H1 (cell line): ENCODE data around the gene IQCH. TPM values are rescaled to one million over a fixed set of nuclear protein-coding genes. Genes with fewer than 3 reads are reported as not detected.

Experiments used
- CTCF ChIA-PET: fragments of 300-600 bp; sonication (Branson Sonifier 250); formaldehyde crosslinking; loops from one replicate; lab custom pipeline; 2021; ENCODE audit not compliant: partially characterized antibody; lab: Charles Lee
- POLR2A ChIA-PET: fragments of 300-600 bp; sonication (Branson Sonifier 250); formaldehyde crosslinking; loops from one replicate; lab custom pipeline; 2021; ENCODE audit warnings: inconsistent platforms; ENCODE audit not compliant: partially characterized antibody; lab: Charles Lee
- DNase-seq, 2 experiments: peaks; one replicate each; pipeline versions ENCODE4 v3.0.0 to v3.0.0-alpha.2; 2010 to 2022; ENCODE audit warnings: low spot score in 2 of 2, low read depth in 1 of 2, mixed read lengths in 1 of 2
- FAIRE-seq: peaks from 2 replicates; lab custom pipeline; 2011; peaks lifted over from hg19 to GRCh38; lab: Jason Lieb, UNC
- H2AFZ ChIP-seq: 2 replicates; pipeline ENCODE4 v1.8.1; 2012; ENCODE audit warnings: low read length, inconsistent platforms
- H2AK5ac ChIP-seq: 2 replicates; pipeline ENCODE4 v1.6.1; 2013; ENCODE audit warnings: low read depth, low read length
- H2BK120ac ChIP-seq: replicated peaks from 2 replicates; pipeline ENCODE3; 2013; ENCODE audit warnings: low read depth, low read length, inconsistent platforms
- H2BK12ac ChIP-seq: 2 replicates; pipeline ENCODE4 v1.6.1; 2013; ENCODE audit warnings: low read depth, low read length
- H2BK15ac ChIP-seq: 2 replicates; pipeline ENCODE4 v1.6.1; 2013; ENCODE audit warnings: low read length
- H2BK20ac ChIP-seq: 2 replicates; pipeline ENCODE4 v1.6.1; 2013; ENCODE audit warnings: low read length
- H2BK5ac ChIP-seq: 2 replicates; pipeline ENCODE4 v1.6.1; 2013; ENCODE audit warnings: low read depth, low read length
- H3K14ac ChIP-seq: 2 replicates; pipeline ENCODE4 v1.6.1; 2013; ENCODE audit warnings: inconsistent platforms; ENCODE audit not compliant: insufficient read length
- H3K18ac ChIP-seq: 2 replicates; pipeline ENCODE4 v1.6.1; 2013; ENCODE audit warnings: low read length; ENCODE audit errors: extremely low read depth
- H3K23ac ChIP-seq: 2 replicates; pipeline ENCODE4 v1.6.1; 2013; ENCODE audit warnings: inconsistent platforms; ENCODE audit not compliant: insufficient read length
- H3K23me2 ChIP-seq: 2 replicates; pipeline ENCODE4 v1.6.1; 2013; ENCODE audit warnings: low read depth, low read length
- H3K27ac ChIP-seq: 2 replicates; pipeline ENCODE4 v1.6.1; 2011; ENCODE audit warnings: low read depth, low read length, inconsistent platforms
- H3K27me3 ChIP-seq, 4 experiments: replicated peaks in 1 of 4; 1 replicate in 1 of 4; 2 replicates in 3 of 4; pipeline versions ENCODE4 v1.6.1 to v1.8.1; 2011 to 2013; ENCODE audit warnings: low read length in 3 of 4, mild to moderate bottlenecking in 3 of 4, inconsistent platforms in 2 of 4, mixed read lengths in 2 of 4, moderate library complexity in 1 of 4; ENCODE audit not compliant: control insufficient read depth in 3 of 4, insufficient read depth in 3 of 4; ENCODE audit errors: extremely low read depth in 1 of 4
- H3K36me3 ChIP-seq, 4 experiments: 2 replicates each; pipeline versions ENCODE4 v1.6.1 to v1.8.1; 2011 to 2013; ENCODE audit warnings: mild to moderate bottlenecking in 4 of 4, low read length in 3 of 4, moderate library complexity in 2 of 4, control low read depth in 1 of 4, inconsistent platforms in 1 of 4; ENCODE audit not compliant: insufficient read depth in 4 of 4, control insufficient read depth in 2 of 4
- H3K4ac ChIP-seq: replicated peaks from 2 replicates; pipeline ENCODE3; 2013; ENCODE audit warnings: low read length, low read depth, mixed read lengths, inconsistent platforms; ENCODE audit not compliant: insufficient read length
- H3K4me1 ChIP-seq, 4 experiments: replicated peaks in 1 of 4; 1 replicate in 1 of 4; 2 replicates in 3 of 4; pipeline versions ENCODE4 v1.6.1 to v1.8.1; 2011 to 2013; ENCODE audit warnings: low read length in 3 of 4, inconsistent platforms in 2 of 4, mixed read lengths in 1 of 4; ENCODE audit not compliant: insufficient read depth in 4 of 4, control insufficient read depth in 3 of 4
- H3K4me2 ChIP-seq, 2 experiments: 2 replicates each; pipeline versions ENCODE4 v1.6.1 to v1.8.1; 2011 to 2013; ENCODE audit warnings: low read depth in 2 of 2, low read length in 2 of 2, control low read depth in 1 of 2, inconsistent platforms in 1 of 2, mild to moderate bottlenecking in 1 of 2; ENCODE audit not compliant: insufficient read depth in 1 of 2
- H3K4me3 ChIP-seq, 4 experiments: fragments of 200-600, 300-600 bp in 1 of 4; sonication (generic), shearing (Covaris generic), sonication (Bioruptor Twin) in 1 of 4; 2 replicates each; pipeline versions ENCODE4 v1.5.1 to v1.8.1; 2011 to 2016; ENCODE audit warnings: low read length in 4 of 4, low read depth in 3 of 4, control low read depth in 2 of 4, inconsistent platforms in 2 of 4, mild to moderate bottlenecking in 2 of 4, mixed read lengths in 1 of 4, moderate library complexity in 1 of 4; ENCODE audit not compliant: insufficient read depth in 2 of 4; ENCODE audit errors: extremely low read depth in 1 of 4
- H3K56ac ChIP-seq: replicated peaks from 2 replicates; pipeline ENCODE3; 2013; ENCODE audit warnings: low read depth, mild to moderate bottlenecking, mixed read lengths, low read length, inconsistent platforms; ENCODE audit not compliant: insufficient read length
- H3K79me1 ChIP-seq: 2 replicates; pipeline ENCODE4 v1.6.1; 2013; ENCODE audit warnings: low read depth, low read length, control low read depth
- H3K79me2 ChIP-seq, 2 experiments: 2 replicates each; pipeline versions ENCODE4 v1.6.1 to v1.8.1; 2012 to 2013; ENCODE audit warnings: low read length in 2 of 2, mild to moderate bottlenecking in 2 of 2, inconsistent platforms in 1 of 2; ENCODE audit not compliant: insufficient read depth in 2 of 2, control insufficient read depth in 1 of 2
- H3K9ac ChIP-seq, 4 experiments: replicated peaks in 1 of 4; 1 replicate in 1 of 4; 2 replicates in 3 of 4; pipeline versions ENCODE4 v1.6.1 to v1.8.1; 2011 to 2013; ENCODE audit warnings: low read depth in 3 of 4, low read length in 3 of 4, control low read depth in 2 of 4, mild to moderate bottlenecking in 2 of 4, moderate library complexity in 2 of 4, inconsistent platforms in 1 of 4; ENCODE audit errors: extremely low read depth in 1 of 4
- H3K9me3 ChIP-seq, 2 experiments: 2 replicates each; pipeline versions ENCODE4 v1.6.1 to v1.8.1; 2012 to 2013; ENCODE audit warnings: mild to moderate bottlenecking in 2 of 2, moderate library complexity in 2 of 2, control low read depth in 1 of 2, inconsistent platforms in 1 of 2, low read depth in 1 of 2, low read length in 1 of 2, mixed read lengths in 1 of 2; ENCODE audit not compliant: insufficient read depth in 2 of 2
- H4K20me1 ChIP-seq, 2 experiments: replicated peaks in 1 of 2; 2 replicates each; pipeline versions ENCODE3 to v1.8.1; 2011 to 2013; ENCODE audit warnings: inconsistent platforms in 2 of 2, low read length in 2 of 2, mild to moderate bottlenecking in 1 of 2; ENCODE audit not compliant: insufficient read depth in 2 of 2, control insufficient read depth in 1 of 2
- H4K5ac ChIP-seq: 2 replicates; pipeline ENCODE4 v1.6.1; 2013; ENCODE audit warnings: low read length, low read depth, mixed read lengths, inconsistent platforms; ENCODE audit not compliant: insufficient read length
- H4K8ac ChIP-seq: 2 replicates; pipeline ENCODE4 v1.8.0; 2013; ENCODE audit warnings: mild to moderate bottlenecking, moderate library complexity, low read length, inconsistent platforms; ENCODE audit not compliant: insufficient read depth; ENCODE audit errors: extremely low read depth
- H4K91ac ChIP-seq: replicated peaks from 2 replicates; pipeline ENCODE3; 2013; ENCODE audit warnings: low read length, mixed read lengths, inconsistent platforms; ENCODE audit not compliant: insufficient read length
- BCL11A ChIP-seq, 2 experiments: IDR thresholded peaks; one replicate each; pipeline ENCODE4 v1.6.1; 2011; ENCODE audit warnings: low read depth in 2 of 2, low read length in 2 of 2, mild to moderate bottlenecking in 2 of 2
- BRCA1 ChIP-seq: IDR thresholded peaks from 2 replicates; pipeline ENCODE4 v1.6.1; 2012; ENCODE audit warnings: low read depth, low read length, improper control_type of control experiment
- CEBPB ChIP-seq: IDR thresholded peaks from 2 replicates; pipeline ENCODE4 v1.6.1; 2012; ENCODE audit warnings: low read depth, low read length
- EGR1 ChIP-seq: IDR thresholded peaks from 2 replicates; pipeline ENCODE4 v1.6.1; 2011; ENCODE audit warnings: low read depth, low read length, borderline replicate concordance
- HDAC2 ChIP-seq, 2 experiments: fragments of 300-600 bp in 1 of 2; sonication (generic) in 1 of 2; IDR thresholded peaks; 2 replicates each; pipeline ENCODE4 v1.6.1; 2011 to 2012; ENCODE audit warnings: low read depth in 2 of 2, low read length in 2 of 2, mild to moderate bottlenecking in 2 of 2, moderate library complexity in 2 of 2, borderline replicate concordance in 1 of 2, inconsistent platforms in 1 of 2
- JUN ChIP-seq: IDR thresholded peaks from 2 replicates; pipeline ENCODE4 v1.6.1; 2011; ENCODE audit warnings: low read depth, mild to moderate bottlenecking, improper control_type of control experiment, low read length
- JUND ChIP-seq: IDR thresholded peaks from 2 replicates; pipeline ENCODE4 v1.6.1; 2011; ENCODE audit warnings: mild to moderate bottlenecking, improper control_type of control experiment, low read length
- RAD21 ChIP-seq, 2 experiments: IDR thresholded peaks in 1 of 2; conservative IDR thresholded peaks in 1 of 2; 2 replicates each; pipeline ENCODE4 v1.6.1; 2011; ENCODE audit warnings: low read depth in 2 of 2, low read length in 2 of 2, improper control_type of control experiment in 1 of 2, inconsistent platforms in 1 of 2, mild to moderate bottlenecking in 1 of 2, moderate library complexity in 1 of 2
- RBBP5 ChIP-seq: IDR thresholded peaks from 2 replicates; pipeline ENCODE4 v1.7.1; 2012; ENCODE audit warnings: low read depth, mild to moderate bottlenecking, inconsistent platforms, low read length, moderate library complexity, borderline replicate concordance
- SIX5 ChIP-seq: IDR thresholded peaks from 2 replicates; pipeline ENCODE4 v1.6.1; 2011; ENCODE audit warnings: mild to moderate bottlenecking, low read depth, low read length
- SP4 ChIP-seq: IDR thresholded peaks from 2 replicates; pipeline ENCODE4 v1.6.1; 2012; ENCODE audit warnings: low read length, inconsistent platforms
- SUZ12 ChIP-seq: fragments of 200-600 bp; sonication (generic); IDR thresholded peaks from 2 replicates; pipeline ENCODE4 v1.6.1; 2012; ENCODE audit warnings: mild to moderate bottlenecking, inconsistent platforms, low read length, moderate library complexity, mixed read lengths
- TAF1 ChIP-seq: IDR thresholded peaks from 2 replicates; pipeline ENCODE4 v1.6.1; 2011; ENCODE audit warnings: mild to moderate bottlenecking, low read depth, low read length
- TCF12 ChIP-seq: IDR thresholded peaks from 2 replicates; pipeline ENCODE4 v1.6.1; 2011; ENCODE audit warnings: low read depth, mild to moderate bottlenecking, low read length
- YY1 ChIP-seq: IDR thresholded peaks from 2 replicates; pipeline ENCODE4 v1.6.1; 2011; ENCODE audit warnings: low read depth, mild to moderate bottlenecking, low read length
- WGBS, 2 experiments: shearing (Covaris generic) in 1 of 2; methylation state at CpG; one replicate each; pipeline versions ENCODE4 v1.1.6 to v1.1.7; 2013 to 2015; ENCODE audit warnings: low lambda C conversion rate in 2 of 2, mixed read lengths in 2 of 2, inconsistent platforms in 1 of 2, low coverage in 1 of 2, missing lambda C conversion rate in 1 of 2; ENCODE audit not compliant: insufficient replicate concordance in 2 of 2, insufficient coverage in 1 of 2, insufficient read length in 1 of 2; ENCODE audit errors: extremely low coverage in 1 of 2, missing lambda C conversion rate in 1 of 2; 5-methylcytosine and 5-hydroxymethylcytosine counted together
- polyA plus RNA-seq, 7 experiments: library from polyadenylated mRNA; depleted of rRNA in 3 of 7; stranded (reverse) in 5 of 7; unstranded in 2 of 7; fragments of >200 nt in 5 of 7; fragments of 200-250 nt in 2 of 7; gene quantifications; 1 replicate in 5 of 7; 2 replicates in 1 of 7; 4 replicates in 1 of 7; pipeline versions ENCODE4 v1.2.1 to v1.2.3, GENCODE V29; 2011 to 2013; ENCODE audit warnings: missing spikeins in 2 of 7, mixed read lengths in 2 of 7
- total RNA-seq: library from RNA; stranded (reverse); fragmentation: NEBNext Ultra II Directional; extraction: Animal tissue kit (Norgen Biotek cat#: 25700); gene quantifications from 2 replicates; pipeline ENCODE4 v1.2.1, GENCODE V29; 2021

Gene IQCH
- total and polyA plus RNA-seq, 2 of the 8 experiments (the other 6 are each of a cell fraction or from before 2014, with no cell fraction given) = 0.60 to 1.9 TPM

GRCh38 chr15:67380921-67381320 lies 126.3 kb downstream of the IQCH start:
- Histone ChIP-seq H3K79me1 (no peaks in the 10 kb centered on the region), H3K9ac (no peak overlapping the region), H3K27ac (no peak overlapping the region), H3K27me3 (no peaks in the 10 kb centered on the region), H3K23me2 (no peaks in the 10 kb centered on the region), H2AFZ (peak overlapping the region; percentile 50; the same call in 1 of the 2 replicates), H3K79me2 (no peaks in the 10 kb centered on the region), H4K5ac (no peak overlapping the region), H4K20me1 (no peaks in the 10 kb centered on the region), H3K56ac (no peak overlapping the region), H4K8ac (no peak overlapping the region), H4K91ac (no peak overlapping the region), H3K4ac (no peak overlapping the region), H3K4me1 (no peaks in the 10 kb centered on the region), H2BK20ac (no peak overlapping the region), H2BK15ac (no peak overlapping the region), H2AK5ac (no peak overlapping the region), H2BK5ac (no peak overlapping the region), H2BK120ac (no peak overlapping the region), H3K18ac (no peak overlapping the region), H2BK12ac (no peak overlapping the region), H3K4me2 (no peak overlapping the region), H3K36me3 (no peaks in the 10 kb centered on the region), H3K4me3 (no peak overlapping the region), H3K23ac (no peak overlapping the region), H3K14ac (no peak overlapping the region), H3K9me3 (no peaks in the 10 kb centered on the region)
- DNase-seq (no peak), FAIRE-seq (no peak)
- WGBS, 2 experiments = 55% methylated on average over 1 of the region's 1 CpG; no CpG with 5 or more reads in 1 of the 2 experiments
- ChIA-PET CTCF (interaction anchor here (1.0 to 2.9 kb wide), 2 partner anchors 26 to 53 kb away, joined by 3 to 14 read pairs; no protein-coding TSS in a partner anchor), POLR2A (no interaction called here)
- no peak for TF ChIP-seq HDAC2 (IDR thresholded peaks at IDR 0.05; ENCODE audit: borderline replicate concordance in 1 of 2, low read depth in 2 of 2, low read length in 2 of 2)
- TF ChIP-seq SUZ12 = no peak
- TF ChIP-seq TCF12 = no peak
- TF ChIP-seq CEBPB = no peak
- no peak for TF ChIP-seq BCL11A (IDR thresholded peaks at IDR 0.05; ENCODE audit: low read depth in 2 of 2, low read length in 2 of 2)
- no peak for TF ChIP-seq JUND
- no peak for TF ChIP-seq SIX5
- TF ChIP-seq TAF1 = no peak
- TF ChIP-seq SP4 = no peak
- TF ChIP-seq RAD21 (IDR thresholded peaks at IDR 0.05 in 1 of 2, conservative IDR thresholded peaks at IDR 0.05 in 1 of 2; ENCODE audit: low read depth in 2 of 2, low read length in 2 of 2) = no peak
- no peak for TF ChIP-seq EGR1
- no peak for TF ChIP-seq YY1
- TF ChIP-seq JUN = no peak
- TF ChIP-seq RBBP5 = no peak
- no peak for TF ChIP-seq BRCA1
